NCI-H345 treated with DMSO at 0.1 percent for 48 hours (cell line): ENCODE data around the gene ADGRL1.

Experiments
- DNase-seq: peaks from one replicate; lab custom pipeline; 2025; ENCODE audit not compliant: unreplicated experiment; lab: John Stamatoyannopoulos, UW

ADGRL1 gene

GRCh38 chr19:14114854-14115253 lies 91.1 kb downstream of the ADGRL1 start:
- DNase-seq = no peak

- no peak for DNase-seq
Observed at GRCh38 chr19:14114439-14114838, 91.5 kb downstream of the ADGRL1 start.

GRCh38 chr19:14113762-14114414 lies 92.1 kb downstream of the ADGRL1 start:
- DNase-seq = no peak

GRCh38 chr19:14112809-14113385 lies 93.1 kb downstream of the ADGRL1 start:
- DNase-seq = no peak

GRCh38 chr19:14112051-14112808 lies 93.7 kb downstream of the ADGRL1 start:
- DNase-seq = no peak

- no peak for DNase-seq
Observed at GRCh38 chr19:14111486-14111885, 94.5 kb downstream of the ADGRL1 start.

- DNase-seq = no peak
Observed at GRCh38 chr19:14110650-14111049, 95.3 kb downstream of the ADGRL1 start.

- no peak for DNase-seq
Observed at GRCh38 chr19:14107581-14108461, 98.1 kb downstream of the ADGRL1 start.

GRCh38 chr19:14106840-14107239 lies 99.1 kb downstream of the ADGRL1 start:
- no peak for DNase-seq

- no peak for DNase-seq
Observed at GRCh38 chr19:14105680-14106079, 100.3 kb downstream of the ADGRL1 start.

GRCh38 chr19:14103310-14103709 lies 102.7 kb downstream of the ADGRL1 start:
- DNase-seq = no peak

GRCh38 chr19:14102756-14103155 lies 103.2 kb downstream of the ADGRL1 start:
- no peak for DNase-seq

- DNase-seq = no peak
Observed at GRCh38 chr19:14102102-14102696, 103.8 kb downstream of the ADGRL1 start.

GRCh38 chr19:14101003-14101545 lies 104.9 kb downstream of the ADGRL1 start:
- no peak for DNase-seq
